HG02588 (cell line): ENCODE measurements around the gene AASS.
A peak's percentile ranks its signal among the peaks of the same experiment; 100 is the strongest.
"Not testable (repeated sequence)": the region's sequence is repeated elsewhere in the genome, so short reads cannot be mapped to it uniquely, and the experiment has no call there.

Experiments used
- ATAC-seq: cut with Tn5 transposase; IDR thresholded peaks from one replicate; pipeline ENCODE4 v1.9.1; 2021; ENCODE audit warnings: mild to moderate bottlenecking, moderate library complexity; ENCODE audit not compliant: unreplicated experiment

The AASS gene

GRCh38 chr7:122143751-122144711 lies at the start of gene AASS:
Gene AASS (minus strand): TSS chr7:122144249. CDS start chr7:122133726, 10,523 bp downstream.
- peak; percentile 100 for ATAC-seq

GRCh38 chr7:122188785-122189184 lies 44.7 kb upstream of the AASS start:
- ATAC-seq: no peak

GRCh38 chr7:122183106-122183505 lies 39.1 kb upstream of the AASS start:
- ATAC-seq: no peak

GRCh38 chr7:122182081-122182480 lies 38.0 kb upstream of the AASS start:
- no peak for ATAC-seq

GRCh38 chr7:122172144-122172543 lies 28.1 kb upstream of the AASS start:
- not testable (repeated sequence) for ATAC-seq

- no peak for ATAC-seq
Measured at GRCh38 chr7:122166740-122167139, 22.7 kb upstream of the AASS start.

- no peak for ATAC-seq
Measured at GRCh38 chr7:122166275-122166674, 22.2 kb upstream of the AASS start.

GRCh38 chr7:122161628-122162027 lies 17.6 kb upstream of the AASS start:
- no peak for ATAC-seq

- ATAC-seq: no peak
Measured at GRCh38 chr7:122155566-122155965, 11.5 kb upstream of the AASS start.

- ATAC-seq: no peak
Measured at GRCh38 chr7:122148878-122149277, 4.8 kb upstream of the AASS start.

- no peak for ATAC-seq
Measured at GRCh38 chr7:122148081-122148480, 4.0 kb upstream of the AASS start.

GRCh38 chr7:122145937-122146645 lies 2.0 kb upstream of the AASS start:
- no peak for ATAC-seq

- peak; percentile 0 for ATAC-seq
Measured at GRCh38 chr7:122143376-122143750, 686 bp downstream of the AASS start.

GRCh38 chr7:122140918-122141317 lies 3.1 kb downstream of the AASS start:
- ATAC-seq: no peak

GRCh38 chr7:122137251-122138077 lies 6.6 kb downstream of the AASS start:
- ATAC-seq: no peak

- no peak for ATAC-seq
Measured at GRCh38 chr7:122136639-122137245, 7.3 kb downstream of the AASS start.

- no peak for ATAC-seq
Measured at GRCh38 chr7:122136078-122136477, 8.0 kb downstream of the AASS start.

- no peak for ATAC-seq
Measured at GRCh38 chr7:122135275-122135674, 8.8 kb downstream of the AASS start.

GRCh38 chr7:122134793-122135192 lies 9.3 kb downstream of the AASS start:
- ATAC-seq: not testable (repeated sequence)

GRCh38 chr7:122133477-122133876 lies 10.6 kb downstream of the AASS start:
- ATAC-seq: no peak

GRCh38 chr7:122132341-122132740 lies 11.7 kb downstream of the AASS start:
- ATAC-seq: no peak
